Measurements from ENCODE around the gene SUPT3H.
A peak's percentile ranks its signal among the peaks of the same experiment; 100 is the strongest.

SUPT3H gene

DNA sequence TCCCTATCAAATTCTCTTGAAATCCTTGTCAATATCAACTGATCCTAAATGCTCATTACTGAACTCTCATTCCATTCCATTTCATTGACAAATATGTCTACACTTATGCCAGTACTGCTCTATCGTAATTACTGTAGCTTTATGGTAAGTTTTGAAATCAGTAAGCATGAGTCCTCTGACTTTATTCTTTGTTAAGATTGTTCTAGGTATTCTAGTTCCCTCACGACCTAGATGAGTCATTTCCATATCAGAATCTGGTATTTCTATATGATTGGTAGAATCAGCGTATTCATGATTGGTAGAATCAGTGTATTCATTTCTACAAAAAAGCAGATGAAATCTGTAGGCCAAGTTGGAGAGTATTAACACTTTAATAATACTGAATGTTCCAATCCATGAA, 368.2 kb downstream of the SUPT3H start:
- TF ChIP-seq, protein P1, sequence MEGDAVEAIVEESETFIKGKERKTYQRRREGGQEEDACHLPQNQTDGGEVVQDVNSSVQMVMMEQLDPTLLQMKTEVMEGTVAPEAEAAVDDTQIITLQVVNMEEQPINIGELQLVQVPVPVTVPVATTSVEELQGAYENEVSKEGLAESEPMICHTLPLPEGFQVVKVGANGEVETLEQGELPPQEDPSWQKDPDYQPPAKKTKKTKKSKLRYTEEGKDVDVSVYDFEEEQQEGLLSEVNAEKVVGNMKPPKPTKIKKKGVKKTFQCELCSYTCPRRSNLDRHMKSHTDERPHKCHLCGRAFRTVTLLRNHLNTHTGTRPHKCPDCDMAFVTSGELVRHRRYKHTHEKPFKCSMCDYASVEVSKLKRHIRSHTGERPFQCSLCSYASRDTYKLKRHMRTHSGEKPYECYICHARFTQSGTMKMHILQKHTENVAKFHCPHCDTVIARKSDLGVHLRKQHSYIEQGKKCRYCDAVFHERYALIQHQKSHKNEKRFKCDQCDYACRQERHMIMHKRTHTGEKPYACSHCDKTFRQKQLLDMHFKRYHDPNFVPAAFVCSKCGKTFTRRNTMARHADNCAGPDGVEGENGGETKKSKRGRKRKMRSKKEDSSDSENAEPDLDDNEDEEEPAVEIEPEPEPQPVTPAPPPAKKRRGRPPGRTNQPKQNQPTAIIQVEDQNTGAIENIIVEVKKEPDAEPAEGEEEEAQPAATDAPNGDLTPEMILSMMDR (IDR thresholded peaks at IDR 0.05; ENCODE audit: insufficient read depth, missing control alignments), result no peak
- no peak for FAIRE-seq
- DNase-seq (ENCODE audit: insufficient read length, low spot score), result no peak

- TF ChIP-seq, protein P1 (IDR thresholded peaks at IDR 0.05; ENCODE audit: insufficient read depth, missing control alignments), result no peak
- DNase-seq (ENCODE audit: insufficient read length, low spot score), result no peak
- peak; percentile 74 for FAIRE-seq
Observed at GRCh38 chr6:45006893-45007292, 370.8 kb downstream of the SUPT3H start.

GRCh38 chr6:45003961-45004360, 373.8 kb downstream of the SUPT3H start:
- no peak for DNase-seq (ENCODE audit: insufficient read length, low spot score)
- no peak for FAIRE-seq
- TF ChIP-seq, protein P1 (IDR thresholded peaks at IDR 0.05; ENCODE audit: insufficient read depth, missing control alignments), result no peak

GRCh38 chr6:45003387-45003786, 374.3 kb downstream of the SUPT3H start:
- FAIRE-seq, result no peak
- TF ChIP-seq, protein P1 (IDR thresholded peaks at IDR 0.05; ENCODE audit: insufficient read depth, missing control alignments), result no peak
- DNase-seq (ENCODE audit: insufficient read length, low spot score), result no peak

DNA sequence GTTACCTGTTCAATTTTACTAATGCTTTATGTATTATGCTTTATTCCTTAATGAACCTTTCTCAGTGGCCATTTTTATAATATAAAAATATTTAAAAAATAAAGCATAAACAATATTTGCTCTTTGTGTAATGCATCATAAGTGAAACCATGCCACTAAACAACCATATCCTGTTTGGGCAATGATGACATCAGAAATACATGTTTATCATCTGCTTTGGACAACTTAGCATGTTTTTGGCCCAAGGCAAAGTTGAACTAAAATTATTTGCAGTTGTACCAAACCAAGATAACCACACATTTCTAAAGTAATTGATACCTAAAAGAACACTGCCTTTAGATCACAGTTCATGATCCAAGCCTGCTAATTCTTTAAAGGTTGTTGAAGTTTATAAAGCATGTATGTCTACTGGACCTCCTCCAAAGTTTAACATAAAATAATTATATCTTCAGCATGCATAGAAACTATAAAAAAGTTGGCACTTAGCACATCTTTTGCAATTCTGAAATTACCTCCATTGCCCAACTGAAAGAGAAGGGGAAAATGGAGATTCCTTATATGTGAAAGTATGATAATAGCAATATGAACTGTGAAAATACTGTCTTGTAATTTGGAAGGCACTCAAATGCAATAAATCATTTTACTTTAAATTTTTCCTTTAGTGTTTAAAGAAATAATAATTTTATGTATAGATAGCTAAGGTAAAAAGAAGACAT, 375.2 kb downstream of the SUPT3H start:
- DNase-seq (ENCODE audit: insufficient read length, low spot score) (no peak), FAIRE-seq (no peak)
- TF ChIP-seq, protein P1 (IDR thresholded peaks at IDR 0.05; ENCODE audit: insufficient read depth, missing control alignments), result no peak

- DNase-seq (ENCODE audit: insufficient read length, low spot score) (no peak), FAIRE-seq (no peak)
- TF ChIP-seq, protein P1 (IDR thresholded peaks at IDR 0.05; ENCODE audit: insufficient read depth, missing control alignments), result no peak
Observed at GRCh38 chr6:45001663-45002062, 376.1 kb downstream of the SUPT3H start.

GRCh38 chr6:45000833-45001232, 376.9 kb downstream of the SUPT3H start:
- TF ChIP-seq, protein P1 (IDR thresholded peaks at IDR 0.05; ENCODE audit: insufficient read depth, missing control alignments), result no peak
- FAIRE-seq (no peak), DNase-seq (ENCODE audit: insufficient read length, low spot score) (no peak)
